Neural cell (in vitro differentiated cells): ENCODE data around the gene SPOCK3. TPM values are rescaled to one million over a fixed set of nuclear protein-coding genes. Genes with fewer than 3 reads are reported as not detected.

ENCODE experiments used
- H2AFZ ChIP-seq: fragments of 200-600, 300-800 bp; sonication (generic), shearing (Covaris generic); 2 replicates; pipeline ENCODE4 v1.6.0; 2014; ENCODE audit warnings: low read depth, mild to moderate bottlenecking, antibody characterized with exemption, low read length, moderate library complexity
- H3F3A ChIP-seq: fragments of 200-600 bp; shearing (Covaris generic); 2 replicates; pipeline ENCODE4 v1.6.1; 2016; ENCODE audit warnings: mild to moderate bottlenecking, moderate library complexity, mixed read lengths, antibody characterized with exemption, low read length; ENCODE audit not compliant: insufficient read depth, poor library complexity, severe bottlenecking
- H3K27ac ChIP-seq: fragments of 200-600, 300-800 bp; sonication (generic), shearing (Covaris generic); 2 replicates; pipeline ENCODE4 v1.5.1; 2014; ENCODE audit warnings: mild to moderate bottlenecking, low read length, moderate library complexity
- H3K27me3 ChIP-seq: fragments of 300-800, 200-600 bp; sonication (generic), shearing (Covaris generic); 2 replicates; pipeline ENCODE4 v1.6.0; 2014; ENCODE audit warnings: mild to moderate bottlenecking, low read depth, low read length, moderate library complexity; ENCODE audit not compliant: insufficient read depth
- H3K36me3 ChIP-seq: fragments of 300-800, 200-600 bp; sonication (generic), shearing (Covaris generic); 2 replicates; pipeline ENCODE4 v1.5.1; 2014; ENCODE audit warnings: mild to moderate bottlenecking, antibody characterized with exemption, low read length, moderate library complexity; ENCODE audit not compliant: insufficient read depth
- H3K4me2 ChIP-seq: fragments of 300-800, 200-600 bp; sonication (generic), shearing (Covaris generic); 2 replicates; pipeline ENCODE4 v1.6.0; 2014; ENCODE audit warnings: mild to moderate bottlenecking, low read length
- H3K4me3 ChIP-seq: fragments of 300-800, 200-600 bp; sonication (generic), shearing (Covaris generic); 2 replicates; pipeline ENCODE4 v1.5.1; 2014; ENCODE audit warnings: mild to moderate bottlenecking, low read length, moderate library complexity
- H3K79me2 ChIP-seq: fragments of 200-600 bp; shearing (Covaris generic); replicated peaks from 2 replicates; pipeline ENCODE4 v1.6.0; 2014; ENCODE audit warnings: mild to moderate bottlenecking, low read length, moderate library complexity; ENCODE audit not compliant: insufficient read depth
- H3K9ac ChIP-seq: fragments of 300-800, 200-600 bp; sonication (generic), shearing (Covaris generic); 2 replicates; pipeline ENCODE4 v1.6.1; 2016; ENCODE audit warnings: mild to moderate bottlenecking, low read length, mixed read lengths
- H3K9me2 ChIP-seq: fragments of 200-600 bp; shearing (Covaris generic); 2 replicates; pipeline ENCODE4 v1.6.1; 2016; ENCODE audit warnings: mild to moderate bottlenecking, low read length, mixed read lengths; ENCODE audit not compliant: insufficient read depth
- H3K9me3 ChIP-seq: fragments of 200-600, 300-800 bp; sonication (generic), shearing (Covaris generic); 2 replicates; pipeline ENCODE4 v1.6.1; 2016; ENCODE audit warnings: mild to moderate bottlenecking, mixed run types, low read length, moderate library complexity, mixed read lengths
- H4K20me1 ChIP-seq: fragments of 200-600 bp; shearing (Covaris generic); 2 replicates; pipeline ENCODE4 v1.6.1; 2016; ENCODE audit warnings: mild to moderate bottlenecking, mixed run types; ENCODE audit not compliant: insufficient read depth
- CTCF ChIP-seq: fragments of 450-650 bp; IDR thresholded peaks from 2 replicates; pipeline ENCODE4 v1.5.1; 2014; ENCODE audit warnings: antibody characterized with exemption, mild to moderate bottlenecking, moderate library complexity; ENCODE audit not compliant: poor library complexity, severe bottlenecking
- EP300 ChIP-seq: fragments of 450-650 bp; conservative IDR thresholded peaks from 2 replicates; pipeline ENCODE4 v1.6.1; 2014; ENCODE audit warnings: antibody characterized with exemption, mild to moderate bottlenecking, moderate library complexity; ENCODE audit not compliant: poor library complexity, severe bottlenecking
- EZH2 ChIP-seq: fragments of 200-600, 300-800 bp; shearing (Covaris generic), sonication (generic); IDR thresholded peaks from 2 replicates; pipeline ENCODE4 v1.6.1; 2014; ENCODE audit warnings: antibody characterized with exemption, low read length, borderline replicate concordance, mild to moderate bottlenecking; ENCODE audit not compliant: insufficient read depth, poor library complexity, severe bottlenecking
- MXI1 ChIP-seq: fragments of 450-650 bp; conservative IDR thresholded peaks from 2 replicates; pipeline ENCODE4 v1.6.1; 2014; ENCODE audit warnings: antibody characterized with exemption, mild to moderate bottlenecking; ENCODE audit not compliant: poor library complexity, severe bottlenecking
- POLR2AphosphoS5 ChIP-seq: IDR thresholded peaks from 2 replicates; pipeline ENCODE4 v1.6.1; 2012
- RAD21 ChIP-seq: fragments of 450-650 bp; conservative IDR thresholded peaks from 2 replicates; pipeline ENCODE4 v1.6.1; 2014; ENCODE audit warnings: antibody characterized with exemption, mild to moderate bottlenecking, moderate library complexity
- REST ChIP-seq: IDR thresholded peaks from 2 replicates; pipeline ENCODE4 v1.6.1; 2012; ENCODE audit warnings: borderline replicate concordance
- SMC3 ChIP-seq: fragments of 450-650 bp; conservative IDR thresholded peaks from 2 replicates; pipeline ENCODE4 v1.6.1; 2014; ENCODE audit warnings: antibody characterized with exemption, mild to moderate bottlenecking, moderate library complexity; ENCODE audit not compliant: poor library complexity
- TAF1 ChIP-seq: IDR thresholded peaks from 2 replicates; pipeline ENCODE4 v1.6.1; 2012; ENCODE audit warnings: low read depth
- polyA plus RNA-seq: library from polyadenylated mRNA; depleted of rRNA; stranded (reverse); fragments of >200 nt; gene quantifications from 2 replicates; pipeline ENCODE4 v1.2.3, GENCODE V29; 2014

Gene SPOCK3
- polyA plus RNA-seq, 1 donor from 2014 or later: 7.9 TPM

GRCh38 chr4:166987026-166987425, 247.3 kb downstream of the SPOCK3 start:
- Histone ChIP-seq H3K4me2 (no peak overlapping the region), H3F3A (no peaks in the 10 kb centered on the region), H3K27ac (no peak overlapping the region), H3K9me2 (no peaks in the 10 kb centered on the region), H3K36me3 (no peaks in the 10 kb centered on the region), H4K20me1 (no peaks in the 10 kb centered on the region), H3K4me3 (no peak overlapping the region), H3K9ac (no peak overlapping the region), H3K9me3 (no peaks in the 10 kb centered on the region), H2AFZ (no peak overlapping the region), H3K27me3 (no peaks in the 10 kb centered on the region), H3K79me2 (no peaks in the 10 kb centered on the region)
- TF ChIP-seq TAF1 (no peak), MXI1 (no peak), EP300 (no peak), SMC3 (no peak), POLR2AphosphoS5 (no peak), CTCF (no peak), REST (no peak), RAD21 (no peak), EZH2 (no peak)

GRCh38 chr4:166981847-166982246, 252.4 kb downstream of the SPOCK3 start:
- Histone ChIP-seq H3K9me3 (no peaks in the 10 kb centered on the region), H3F3A (no peaks in the 10 kb centered on the region), H3K4me2 (no peak overlapping the region), H3K27me3 (no peaks in the 10 kb centered on the region), H4K20me1 (no peaks in the 10 kb centered on the region), H3K36me3 (no peaks in the 10 kb centered on the region), H3K9ac (no peak overlapping the region), H2AFZ (no peak overlapping the region), H3K4me3 (no peak overlapping the region), H3K9me2 (no peaks in the 10 kb centered on the region), H3K27ac (no peak overlapping the region), H3K79me2 (no peaks in the 10 kb centered on the region)
- TF ChIP-seq POLR2AphosphoS5: no peak
- TF ChIP-seq TAF1: no peak
- TF ChIP-seq MXI1: no peak
- TF ChIP-seq EP300: no peak
- no peak for TF ChIP-seq RAD21
- TF ChIP-seq REST: no peak
- TF ChIP-seq EZH2: no peak
- no peak for TF ChIP-seq SMC3
- TF ChIP-seq CTCF: no peak
